Tibial nerve (tissue), 4 donors: ENCODE results near the gene NINL. TPM values are rescaled to one million over a fixed set of nuclear protein-coding genes. Genes with fewer than 3 reads are reported as not detected.

Experiments used
- DNase-seq, 2 donors: peaks; one replicate each; pipeline ENCODE4 v3.0.0-alpha.2; 2019; ENCODE audit warnings: low spot score in 2 of 2
- H3K27ac ChIP-seq, 4 donors: fragments of 200-600 bp; sonication (generic) in 3 of 4; one replicate each; pipeline ENCODE4 v1.5.1; 2017 to 2019; ENCODE audit warnings: mild to moderate bottlenecking in 1 of 4
- H3K27me3 ChIP-seq, 2 donors: fragments of 200-600 bp; sonication (generic) in 1 of 2; one replicate each; pipeline versions ENCODE4 v1.5.1 to v1.6.0; 2017 to 2019
- H3K36me3 ChIP-seq, 3 donors: fragments of 200-600 bp; sonication (generic); one replicate each; pipeline ENCODE4 v1.5.1; 2018 to 2019
- H3K4me1 ChIP-seq, 4 donors: fragments of 200-600 bp; sonication (generic) in 3 of 4; one replicate each; pipeline ENCODE4 v1.5.1; 2017 to 2019
- H3K4me3 ChIP-seq, 4 donors: fragments of 200-600 bp; sonication (generic) in 3 of 4; one replicate each; pipeline ENCODE4 v1.5.1; 2017 to 2019; ENCODE audit warnings: mild to moderate bottlenecking in 1 of 4, moderate library complexity in 1 of 4
- H3K9me3 ChIP-seq, 4 donors: fragments of 200-600 bp; sonication (generic) in 3 of 4; one replicate each; pipeline ENCODE4 v1.5.1; 2017 to 2019
- CTCF ChIP-seq, 5 experiments: fragments of 200-600 bp in 3 of 5; fragments of 450-650 bp in 2 of 5; sonication (generic) in 3 of 5; IDR thresholded peaks; one replicate each; pipeline ENCODE4 v1.5.1; 2016 to 2019; ENCODE audit warnings: antibody characterized with exemption in 5 of 5, mild to moderate bottlenecking in 3 of 5, moderate library complexity in 2 of 5
- EP300 ChIP-seq, 2 donors: sonication (generic); formaldehyde crosslinking; IDR thresholded peaks; one replicate each; pipeline ENCODE4 v1.6.1; 2017; ENCODE audit warnings: antibody characterized with exemption in 2 of 2, mild to moderate bottlenecking in 1 of 2
- POLR2A ChIP-seq, 2 donors: fragments of 450-650 bp; IDR thresholded peaks; one replicate each; pipeline ENCODE4 v1.6.1; 2017; ENCODE audit warnings: antibody characterized with exemption in 2 of 2, mild to moderate bottlenecking in 2 of 2, moderate library complexity in 2 of 2
- WGBS, 2 donors: methylation state at CpG; one replicate each; pipeline ENCODE4 v1.1.5; 2018; 5-methylcytosine and 5-hydroxymethylcytosine counted together
- total RNA-seq, 4 donors: library from RNA; depleted of rRNA; stranded (reverse); fragments of >200 nt; gene quantifications; one replicate each; pipeline ENCODE4 v1.1.0, GENCODE V29; 2016

Gene NINL
- total RNA-seq, 4 donors from 2014 or later: 8.0 to 14.1 (median 10.5) TPM

GRCh38 chr20:25544734-25545133 is 40.6 kb downstream of the NINL start:
- DNase-seq: no peak
- no peaks in the 10 kb centered on the region for H3K9me3 ChIP-seq
- peaks cover 0 to 19% (median 4%) of the 10 kb centered on the region in 4 donors for H3K4me1 ChIP-seq
- WGBS, 2 donors: 73 to 86% methylated on average over 1 of the region's 1 CpG
- no peak overlapping the region for H3K27ac ChIP-seq
- TF ChIP-seq CTCF (IDR thresholded peaks at IDR 0.05) (no peak), EP300 (IDR thresholded peaks at IDR 0.05) (no peak), POLR2A (IDR thresholded peaks at IDR 0.05) (no peak)
- H3K27me3 ChIP-seq: no peaks in the 10 kb centered on the region
- H3K4me3 ChIP-seq: no peak overlapping the region
- H3K36me3 ChIP-seq: no peaks in the 10 kb centered on the region

- Histone ChIP-seq H3K4me1 (peaks cover 0 to 19% (median 4%) of the 10 kb centered on the region in 4 donors), H3K36me3 (no peaks in the 10 kb centered on the region), H3K4me3 (no peak overlapping the region), H3K9me3 (no peaks in the 10 kb centered on the region), H3K27ac (no peak overlapping the region), H3K27me3 (no peaks in the 10 kb centered on the region)
- 47 to 60% methylated on average over 4 of the region's 4 CpGs for WGBS, 2 donors
- no peak for DNase-seq
- TF ChIP-seq CTCF (IDR thresholded peaks at IDR 0.05) (no peak), EP300 (IDR thresholded peaks at IDR 0.05) (no peak), POLR2A (IDR thresholded peaks at IDR 0.05) (no peak)
Observed at GRCh38 chr20:25544311-25544710, 41.0 kb downstream of the NINL start.

- no peaks in the 10 kb centered on the region for H3K36me3 ChIP-seq
- H3K9me3 ChIP-seq: no peaks in the 10 kb centered on the region
- H3K4me3 ChIP-seq: no peak overlapping the region
- 73 to 76% methylated on average over 3 of the region's 3 CpGs for WGBS, 2 donors
- H3K27ac ChIP-seq: no peak overlapping the region
- DNase-seq: no peak
- no peaks in the 10 kb centered on the region for H3K27me3 ChIP-seq
- peaks cover 0 to 22% (median 7%) of the 10 kb centered on the region in 4 donors for H3K4me1 ChIP-seq
- TF ChIP-seq EP300 (IDR thresholded peaks at IDR 0.05): no peak
- TF ChIP-seq POLR2A (IDR thresholded peaks at IDR 0.05): no peak
- TF ChIP-seq CTCF (IDR thresholded peaks at IDR 0.05): no peak
Observed at GRCh38 chr20:25543068-25543467, 42.3 kb downstream of the NINL start.

GRCh38 chr20:25541676-25542075 is 43.7 kb downstream of the NINL start:
- no peaks in the 10 kb centered on the region for H3K27me3 ChIP-seq
- no peaks in the 10 kb centered on the region for H3K9me3 ChIP-seq
- no peak overlapping the region for H3K27ac ChIP-seq
- no peak for DNase-seq
- peaks cover 0 to 22% (median 7%) of the 10 kb centered on the region in 4 donors for H3K4me1 ChIP-seq
- no peak overlapping the region for H3K4me3 ChIP-seq
- 23 to 42% methylated on average over 2 of the region's 2 CpGs for whole genome bisulfite sequencing, 2 donors
- H3K36me3 ChIP-seq: no peaks in the 10 kb centered on the region
- no peak for TF ChIP-seq POLR2A (IDR thresholded peaks at IDR 0.05)
- TF ChIP-seq CTCF (IDR thresholded peaks at IDR 0.05): no peak
- no peak for TF ChIP-seq EP300 (IDR thresholded peaks at IDR 0.05)

GRCh38 chr20:25539742-25540672 is 45.3 kb downstream of the NINL start:
- WGBS, 2 donors: 27 to 35% methylated on average over 18 to 19 of the region's 19 CpGs
- TF ChIP-seq CTCF (IDR thresholded peaks at IDR 0.05): peak in 4 of 5 experiments; percentile 26 to 46 (median 34)
- no peak for TF ChIP-seq POLR2A (IDR thresholded peaks at IDR 0.05)
- H3K27ac ChIP-seq: peak overlapping the region in 2 of 4 donors; percentile 31 to 36
- peak overlapping the region; percentile 18 to 45 (median 28) for H3K4me3 ChIP-seq
- H3K27me3 ChIP-seq: no peaks in the 10 kb centered on the region
- H3K4me1 ChIP-seq: peaks cover 0 to 31% (median 7%) of the 10 kb centered on the region in 4 donors
- no peaks in the 10 kb centered on the region for H3K36me3 ChIP-seq
- no peaks in the 10 kb centered on the region for H3K9me3 ChIP-seq
- no peak for DNase-seq
